Measurements from ENCODE around the gene TMEM51.

DNA sequence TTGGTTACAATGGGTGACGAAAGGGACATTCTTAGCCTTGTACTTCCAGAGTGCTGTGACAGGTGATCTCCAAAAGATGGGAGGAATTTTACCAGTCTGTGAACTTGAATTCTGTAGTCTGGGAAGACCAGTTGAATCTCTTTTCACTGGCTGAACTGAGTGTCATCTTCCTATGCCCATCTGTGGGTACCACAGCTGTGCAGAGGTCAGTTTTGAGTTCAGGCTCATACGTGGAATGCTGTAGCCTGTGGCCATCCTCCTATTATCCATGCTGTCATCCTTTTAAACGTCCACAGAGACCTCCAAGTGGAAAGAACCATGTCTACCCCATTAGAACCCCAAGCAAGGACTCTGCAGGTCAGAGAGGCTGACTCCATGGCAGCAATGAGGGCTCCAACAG, 32.1 kb downstream of the TMEM51 start:
- TF ChIP-seq, protein P1, sequence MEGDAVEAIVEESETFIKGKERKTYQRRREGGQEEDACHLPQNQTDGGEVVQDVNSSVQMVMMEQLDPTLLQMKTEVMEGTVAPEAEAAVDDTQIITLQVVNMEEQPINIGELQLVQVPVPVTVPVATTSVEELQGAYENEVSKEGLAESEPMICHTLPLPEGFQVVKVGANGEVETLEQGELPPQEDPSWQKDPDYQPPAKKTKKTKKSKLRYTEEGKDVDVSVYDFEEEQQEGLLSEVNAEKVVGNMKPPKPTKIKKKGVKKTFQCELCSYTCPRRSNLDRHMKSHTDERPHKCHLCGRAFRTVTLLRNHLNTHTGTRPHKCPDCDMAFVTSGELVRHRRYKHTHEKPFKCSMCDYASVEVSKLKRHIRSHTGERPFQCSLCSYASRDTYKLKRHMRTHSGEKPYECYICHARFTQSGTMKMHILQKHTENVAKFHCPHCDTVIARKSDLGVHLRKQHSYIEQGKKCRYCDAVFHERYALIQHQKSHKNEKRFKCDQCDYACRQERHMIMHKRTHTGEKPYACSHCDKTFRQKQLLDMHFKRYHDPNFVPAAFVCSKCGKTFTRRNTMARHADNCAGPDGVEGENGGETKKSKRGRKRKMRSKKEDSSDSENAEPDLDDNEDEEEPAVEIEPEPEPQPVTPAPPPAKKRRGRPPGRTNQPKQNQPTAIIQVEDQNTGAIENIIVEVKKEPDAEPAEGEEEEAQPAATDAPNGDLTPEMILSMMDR (conservative IDR thresholded peaks at IDR 0.05; ENCODE audit: low read depth, low read length) = no peak
- no peak for TF ChIP-seq EZH2 (IDR thresholded peaks at IDR 0.05; ENCODE audit: borderline replicate concordance, low read depth, low read length, poor library complexity, severe bottlenecking)
